Fibroblast of upper back skin (primary cell): ENCODE results near the gene ACAD9.
A peak's percentile ranks its signal among the peaks of the same experiment; 100 is the strongest.

Experiments used
- DNase-seq: peaks from one replicate; pipeline ENCODE4 v3.0.0-alpha.2; 2013

ACAD9 gene

DNA sequence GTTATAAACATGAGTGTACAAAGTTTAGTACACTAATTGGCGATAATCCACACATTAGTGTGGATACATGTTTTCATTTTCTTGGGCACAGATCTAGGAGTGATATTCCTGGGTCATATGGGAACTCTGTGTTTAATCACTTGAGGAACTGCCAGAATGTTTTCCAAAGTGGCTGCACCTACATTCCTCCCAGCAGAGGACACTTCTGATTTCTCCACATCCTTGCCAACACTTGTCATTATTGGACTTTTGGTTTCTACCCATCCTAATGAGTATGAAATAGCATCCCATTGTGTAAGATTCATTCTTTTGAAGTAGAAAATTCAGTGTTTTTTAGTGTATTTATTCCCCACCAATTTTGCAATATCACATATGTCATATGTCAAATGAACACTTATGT is 60.8 kb downstream of the ACAD9 start:
- DNase-seq = no peak

- DNase-seq = no peak
These were observed 62.9 kb downstream of the ACAD9 start for GRCh38 chr3:128942161-128942952.

DNA sequence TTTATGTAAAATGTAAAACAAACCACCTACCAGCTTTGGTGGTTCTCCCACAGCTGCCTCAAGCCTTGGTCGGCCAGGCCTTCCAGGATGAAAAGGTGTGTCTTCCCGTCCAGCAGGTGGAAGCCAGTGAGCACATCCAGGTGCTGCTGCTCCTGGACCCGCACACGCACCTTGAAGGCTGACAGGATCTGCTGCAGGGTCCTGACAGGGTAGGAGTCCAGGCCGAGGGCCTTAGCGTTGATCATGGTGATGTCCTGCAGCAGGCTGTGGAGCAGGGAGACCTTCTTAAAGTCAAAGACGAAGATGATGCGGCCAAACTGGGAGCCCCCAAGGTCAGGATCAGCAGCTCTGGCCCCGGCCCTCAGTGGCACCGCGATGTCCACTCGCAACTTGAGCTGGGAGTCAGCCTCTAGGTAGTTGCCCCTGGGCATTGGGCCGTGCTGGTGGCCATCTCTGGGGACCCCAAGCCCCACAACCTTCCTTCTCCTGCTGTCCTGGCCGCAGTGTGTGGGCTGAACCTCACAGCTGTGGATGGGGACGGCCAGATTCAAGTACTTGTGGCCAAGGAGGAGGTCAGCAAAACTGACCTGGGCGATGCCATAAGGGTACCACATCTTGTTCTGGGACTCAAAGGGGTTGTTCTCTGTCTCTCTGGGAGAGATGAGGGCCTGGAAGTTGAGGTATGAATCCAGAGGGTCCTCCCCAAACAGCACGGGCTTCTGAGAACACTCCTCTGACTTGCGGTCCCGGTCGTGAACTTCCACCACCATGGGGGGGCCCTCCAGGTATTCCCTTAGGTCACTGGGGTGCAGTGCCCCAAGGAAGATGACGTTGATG is 65.8 kb downstream of the ACAD9 start:
- DNase-seq = no peak

- no peak for DNase-seq
These were observed 66.4 kb downstream of the ACAD9 start for GRCh38 chr3:128945878-128946175.

DNA sequence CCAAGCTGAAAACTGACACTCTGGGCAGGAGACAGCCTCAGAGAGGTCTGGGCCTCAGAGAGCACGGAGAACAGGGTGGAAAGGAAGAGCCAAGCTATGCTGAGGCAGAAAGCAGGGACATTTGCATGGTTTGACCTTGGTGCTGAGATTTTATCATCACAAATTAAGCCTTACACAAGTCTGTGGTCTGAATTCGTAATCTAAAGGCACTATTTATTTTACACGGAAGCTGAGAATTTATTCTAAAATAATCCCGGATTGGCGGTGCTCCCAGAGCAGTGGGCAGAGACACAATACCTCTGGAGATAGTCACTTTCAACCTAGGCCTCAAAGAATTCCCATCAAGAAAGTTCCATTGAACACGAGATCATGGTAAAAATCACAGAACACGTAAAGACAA is 67.0 kb downstream of the ACAD9 start:
- peak; percentile 25 for DNase-seq

- DNase-seq = no peak
These were observed 69.7 kb downstream of the ACAD9 start for GRCh38 chr3:128949158-128949557.

GRCh38 chr3:128950223-128950938 is 71.0 kb downstream of the ACAD9 start:
- DNase-seq = peak; percentile 24

DNA sequence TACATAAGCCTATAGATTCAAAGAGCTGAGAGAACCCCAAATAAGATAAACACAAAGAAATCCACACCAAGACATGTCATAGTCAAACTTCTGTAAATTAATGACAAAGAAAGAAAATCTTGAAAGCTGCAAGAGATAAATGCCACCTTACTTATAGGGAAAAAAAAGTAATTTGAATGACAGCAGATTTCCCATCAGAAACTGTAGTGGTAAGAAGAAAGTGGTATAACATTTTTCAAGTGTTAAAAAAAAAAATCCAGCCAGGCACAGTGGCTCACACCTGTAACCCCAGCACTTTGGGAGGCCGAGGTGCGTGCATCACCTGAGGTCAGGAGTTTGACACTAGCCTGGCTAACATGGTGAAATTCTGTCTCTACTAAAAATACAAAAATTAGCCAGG is 77.0 kb downstream of the ACAD9 start:
- DNase-seq = no peak
